Activated gamma-delta T cell treated with Interleukin-2 at 50 U/mL for 16 hours (primary cell): ENCODE data around the gene TEDDM1.

ENCODE experiments used
- DNase-seq: peaks from one replicate; pipeline ENCODE4 v3.0.0-alpha.2; 2020

Gene TEDDM1

DNA sequence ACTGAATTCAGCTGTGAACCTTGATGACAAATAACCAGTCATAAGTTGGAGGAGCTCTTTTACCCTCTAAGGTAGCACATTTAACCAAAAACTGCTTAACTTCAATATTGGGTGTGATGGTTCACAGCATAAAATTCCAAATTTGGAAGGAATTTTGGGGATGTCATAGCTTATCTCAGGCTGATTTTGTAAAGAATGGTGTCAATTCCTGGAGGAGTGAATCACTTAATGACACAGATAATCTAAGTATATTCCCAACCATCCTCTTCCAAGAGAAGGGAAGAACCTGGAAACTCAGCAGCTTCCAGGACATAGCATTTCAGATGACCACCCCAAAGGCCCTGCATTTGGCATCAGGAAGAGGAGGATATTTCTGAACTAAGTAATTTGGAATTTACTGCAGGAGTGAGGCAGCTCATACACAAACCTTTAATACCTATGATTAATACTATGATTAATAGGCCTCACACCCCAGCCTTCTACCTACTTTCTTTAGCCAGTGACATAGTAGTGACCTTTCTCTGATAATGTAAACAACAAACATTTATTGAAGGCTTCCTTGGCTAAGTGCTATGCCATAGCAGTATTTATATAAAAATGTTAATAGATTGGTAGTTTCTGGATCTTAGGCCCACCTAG lies 23.4 kb downstream of the TEDDM1 start:
- DNase-seq = no peak

DNA sequence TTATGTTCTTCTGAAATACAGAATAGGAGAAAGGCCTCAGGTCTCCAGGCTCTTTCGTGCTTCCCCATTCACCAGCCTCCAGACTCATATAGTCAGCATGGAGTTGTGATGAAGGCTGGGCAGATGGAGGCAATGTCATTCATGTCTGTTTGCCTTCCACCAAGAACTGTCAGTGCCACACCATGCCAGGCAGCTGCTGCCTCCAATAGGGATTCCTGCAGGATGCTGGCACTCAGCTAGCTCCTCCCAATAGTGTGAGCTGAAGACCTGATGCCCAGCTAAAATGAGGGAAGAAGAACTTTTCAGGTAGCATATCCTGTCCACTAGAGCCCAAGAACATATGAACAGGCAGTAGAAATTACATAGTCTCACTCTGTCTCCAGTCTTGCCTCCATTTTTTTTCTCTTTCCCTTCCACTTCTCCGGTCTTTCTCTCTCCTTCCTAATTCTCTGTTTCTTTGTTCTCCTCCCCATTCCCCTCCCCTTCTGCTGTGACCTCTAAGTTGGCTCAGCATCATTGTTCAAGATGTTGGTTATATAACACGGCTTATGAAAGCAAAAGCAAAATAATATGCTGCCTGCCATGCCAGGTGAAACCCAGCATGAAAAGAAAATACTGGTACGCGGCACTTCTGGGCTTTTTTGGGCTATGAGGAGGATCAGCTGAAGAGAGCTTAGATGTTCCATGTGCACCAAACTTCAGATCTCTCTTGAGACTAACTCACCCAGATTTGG lies 26.2 kb downstream of the TEDDM1 start:
- DNase-seq = no peak

DNA sequence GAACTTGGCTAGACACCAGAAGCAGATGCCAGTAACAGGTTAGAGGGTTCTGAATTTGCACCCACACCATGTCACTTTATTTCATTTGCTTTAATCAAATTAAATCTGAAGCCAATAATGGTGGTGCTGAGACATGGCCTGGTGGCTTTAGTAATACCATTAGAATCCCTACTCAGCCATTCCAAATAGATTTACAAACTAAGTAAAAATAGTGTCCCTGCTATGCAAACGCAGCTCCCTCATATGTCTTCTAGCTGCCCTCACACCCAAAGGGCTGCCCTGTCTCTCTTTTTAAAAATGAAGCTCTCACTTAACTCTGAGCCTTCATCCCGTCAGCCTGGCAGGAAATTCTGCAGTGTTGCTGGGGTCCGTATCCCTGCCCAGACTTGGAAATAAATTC lies 29.9 kb downstream of the TEDDM1 start:
- no peak for DNase-seq

DNA sequence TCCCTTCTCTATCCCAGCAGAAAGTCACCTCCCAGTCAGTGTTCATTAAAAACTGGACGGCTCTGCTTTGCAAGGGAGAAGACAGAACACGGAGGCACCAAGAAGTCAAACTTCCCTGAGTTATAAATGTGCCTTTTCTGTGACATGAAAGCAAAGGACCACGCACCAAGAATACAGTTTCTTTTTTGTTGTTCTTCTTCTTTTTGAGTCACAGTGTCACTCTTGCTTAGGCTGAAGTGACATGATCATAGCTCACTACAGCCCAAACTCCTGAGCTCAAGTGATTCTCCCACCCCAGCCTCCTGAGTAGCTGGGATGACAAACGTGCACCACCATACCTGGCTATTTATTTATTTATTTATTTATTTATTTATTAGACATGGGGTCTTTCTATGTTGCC lies 31.6 kb downstream of the TEDDM1 start:
- no peak for DNase-seq

DNA sequence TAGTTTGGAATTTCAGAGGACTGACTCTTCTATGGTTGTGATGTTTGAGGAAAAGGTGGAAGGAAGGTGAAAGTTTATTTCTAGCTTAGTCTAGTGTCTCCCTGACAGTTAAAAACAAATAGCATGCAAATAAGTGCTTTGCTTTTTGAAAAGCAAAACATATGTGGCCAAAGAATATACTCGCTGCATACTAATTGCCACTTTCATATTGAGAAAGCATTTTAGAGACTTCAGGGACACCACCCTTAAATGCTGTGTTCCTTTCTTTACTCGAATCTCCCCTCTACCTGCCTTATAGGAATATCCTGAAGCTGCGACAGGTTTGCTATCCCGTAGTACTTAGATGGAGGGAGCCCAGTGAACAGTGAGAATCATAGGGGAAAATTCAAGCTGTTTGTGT lies 32.1 kb downstream of the TEDDM1 start:
- no peak for DNase-seq

DNA sequence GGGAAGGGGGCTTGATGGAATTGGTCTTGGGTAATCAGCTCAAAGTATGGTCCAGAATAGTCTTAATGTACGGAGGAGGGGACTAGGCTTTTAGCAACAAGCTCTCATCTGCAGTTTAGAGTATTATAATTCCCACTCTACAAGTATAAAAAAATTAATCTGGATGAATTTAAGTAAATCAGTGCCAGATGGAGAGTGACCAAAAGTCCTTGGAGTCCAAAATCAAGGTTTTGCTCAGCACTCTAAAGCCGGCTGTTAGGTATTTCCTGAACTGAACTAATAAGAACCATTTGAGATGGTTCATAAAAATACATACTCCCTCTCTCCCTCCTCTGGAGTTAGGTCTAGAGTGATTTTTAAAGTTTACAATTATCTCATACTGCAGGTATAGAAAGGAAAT lies 32.5 kb downstream of the TEDDM1 start:
- no peak for DNase-seq

DNA sequence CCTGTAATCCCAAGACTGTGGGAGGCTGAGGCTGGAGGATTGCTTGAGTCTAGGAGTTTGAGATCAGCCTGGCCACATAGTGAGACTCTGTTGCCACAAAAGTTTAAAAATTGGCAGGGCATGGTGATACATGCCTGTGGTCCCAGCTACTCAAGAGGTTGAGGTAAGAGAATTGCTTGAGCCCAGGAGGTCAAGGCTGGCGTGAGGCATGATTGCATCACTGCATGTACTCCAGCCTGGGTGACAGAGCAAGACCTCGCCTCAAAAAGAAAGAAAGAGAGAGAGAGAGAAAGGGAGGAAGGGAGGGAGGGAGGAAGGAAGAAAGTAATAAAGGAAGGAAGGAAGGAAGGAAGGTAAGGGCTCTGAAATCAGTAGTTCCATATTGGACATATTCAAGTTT lies 33.9 kb downstream of the TEDDM1 start:
- DNase-seq = no peak

DNA sequence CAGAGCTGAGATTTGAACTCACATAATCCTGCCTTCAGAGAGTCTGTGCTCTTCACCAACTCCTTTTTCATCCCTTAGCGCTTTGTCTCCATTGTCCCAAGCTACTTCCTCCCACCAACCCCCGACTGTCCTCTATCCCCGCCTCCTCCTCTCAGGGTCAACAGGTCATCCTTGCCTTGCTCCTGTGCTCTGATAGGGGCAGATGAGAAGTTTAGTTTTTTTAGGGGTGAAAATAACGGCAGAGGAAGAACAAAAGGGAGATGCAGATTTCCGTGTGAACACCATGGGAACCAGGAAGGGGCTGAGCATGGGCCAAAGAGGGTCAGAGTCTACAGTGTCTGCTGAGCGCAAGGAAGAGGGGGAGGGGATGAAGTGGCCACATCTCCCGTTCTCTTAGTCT lies 40.8 kb downstream of the TEDDM1 start:
- no peak for DNase-seq

DNA sequence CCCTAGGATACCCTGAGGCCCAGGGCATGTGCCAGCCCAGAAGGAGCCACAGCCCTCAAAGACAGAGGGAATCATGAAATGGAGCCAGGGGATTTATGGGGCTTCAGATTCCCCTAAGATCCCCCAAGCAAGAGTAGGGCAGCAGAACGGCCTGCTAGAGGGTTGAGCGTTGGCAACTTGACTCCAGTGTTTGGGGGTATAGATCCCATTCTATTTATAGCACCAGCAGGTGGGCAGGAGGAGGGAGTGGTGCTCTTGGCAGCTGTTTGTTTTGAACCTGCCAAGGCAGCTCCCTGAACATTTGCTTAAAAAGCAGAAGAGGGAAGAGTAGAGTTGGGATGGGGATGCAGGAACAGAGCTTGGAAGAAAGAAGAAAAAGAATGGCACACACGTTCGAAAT lies 42.6 kb downstream of the TEDDM1 start:
- DNase-seq = no peak

DNA sequence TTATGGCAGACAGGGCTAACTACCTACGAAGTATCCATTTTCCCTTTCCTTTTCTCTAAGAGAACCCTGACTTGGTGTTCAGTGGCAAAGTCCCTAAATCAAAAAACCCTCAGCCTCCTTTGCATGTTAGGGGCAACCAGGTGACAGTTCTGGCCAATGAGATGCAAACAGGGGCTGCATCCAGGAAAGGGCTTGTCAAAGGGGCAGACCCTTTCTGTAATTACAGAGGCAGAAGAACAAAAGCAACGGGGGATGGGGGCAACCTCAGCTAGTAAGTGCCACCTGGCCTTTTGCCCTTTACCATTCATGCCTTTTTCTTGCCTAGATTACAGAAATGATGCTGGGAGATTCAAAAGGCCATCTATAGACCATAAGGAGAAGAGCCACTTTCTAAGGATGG lies 43.3 kb downstream of the TEDDM1 start:
- DNase-seq = no peak

DNA sequence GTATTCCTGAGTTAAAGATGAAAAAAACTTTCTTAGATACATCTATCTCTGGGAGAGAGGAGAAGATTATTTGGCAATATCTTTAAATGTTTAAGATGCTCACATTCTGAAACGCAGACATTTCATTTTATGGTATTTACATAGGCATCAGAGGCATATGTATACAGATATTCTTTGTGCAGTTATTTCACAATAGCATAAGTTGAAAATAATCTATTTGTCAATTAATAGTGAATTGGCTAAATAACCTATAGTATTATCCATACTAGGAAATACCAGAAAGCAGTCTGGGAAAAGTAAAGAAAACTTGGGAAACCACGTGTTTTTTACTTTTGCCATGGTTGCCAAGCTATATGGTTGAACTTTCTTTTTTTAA lies 44.8 kb downstream of the TEDDM1 start:
- no peak for DNase-seq

DNA sequence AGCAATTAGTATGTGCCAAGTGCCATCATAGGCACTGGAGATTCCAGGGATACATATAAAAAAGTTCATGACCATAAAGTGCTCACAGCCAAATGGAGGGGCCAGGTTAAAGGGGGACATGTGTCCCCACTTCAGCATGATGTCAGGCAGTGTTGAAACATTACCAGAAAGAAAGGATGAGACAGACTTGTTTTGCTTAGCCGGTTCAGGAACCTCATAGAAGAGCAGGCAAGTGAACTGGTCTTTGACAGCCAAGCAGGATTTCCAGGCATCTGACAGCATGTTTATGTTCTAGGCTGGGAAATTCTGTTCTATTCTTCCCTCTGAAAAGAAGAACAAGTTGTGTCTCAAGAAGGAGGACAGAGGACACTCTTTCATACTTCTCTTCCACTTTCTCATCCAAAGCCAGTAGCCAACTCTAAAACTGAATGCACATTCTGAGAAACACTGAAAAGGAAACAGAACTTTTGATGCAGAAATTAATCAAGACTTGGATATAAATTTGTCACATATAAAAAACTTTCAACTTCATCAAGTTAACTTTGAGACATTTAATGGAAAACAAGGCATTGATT lies 48.6 kb downstream of the TEDDM1 start:
- DNase-seq = no peak

DNA sequence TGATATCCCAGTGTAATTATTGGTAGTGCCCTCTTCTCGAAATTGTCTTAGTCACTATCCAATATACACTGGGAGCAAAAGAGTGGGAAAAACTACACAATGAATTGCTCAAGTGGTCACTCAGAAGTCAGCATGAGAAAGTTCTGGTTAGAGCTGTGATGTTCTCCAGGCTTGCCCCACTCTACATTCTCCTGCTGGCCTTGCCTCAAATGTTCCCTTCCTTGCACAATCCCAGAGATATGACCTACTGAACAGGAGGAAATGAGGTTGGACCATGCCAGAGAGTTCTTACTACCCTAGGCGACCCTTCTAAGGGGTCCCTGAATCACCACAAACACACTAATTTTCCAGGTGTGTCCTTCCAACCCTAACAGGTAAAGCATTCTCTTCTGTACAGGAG lies 49.6 kb downstream of the TEDDM1 start:
- DNase-seq = no peak

DNA sequence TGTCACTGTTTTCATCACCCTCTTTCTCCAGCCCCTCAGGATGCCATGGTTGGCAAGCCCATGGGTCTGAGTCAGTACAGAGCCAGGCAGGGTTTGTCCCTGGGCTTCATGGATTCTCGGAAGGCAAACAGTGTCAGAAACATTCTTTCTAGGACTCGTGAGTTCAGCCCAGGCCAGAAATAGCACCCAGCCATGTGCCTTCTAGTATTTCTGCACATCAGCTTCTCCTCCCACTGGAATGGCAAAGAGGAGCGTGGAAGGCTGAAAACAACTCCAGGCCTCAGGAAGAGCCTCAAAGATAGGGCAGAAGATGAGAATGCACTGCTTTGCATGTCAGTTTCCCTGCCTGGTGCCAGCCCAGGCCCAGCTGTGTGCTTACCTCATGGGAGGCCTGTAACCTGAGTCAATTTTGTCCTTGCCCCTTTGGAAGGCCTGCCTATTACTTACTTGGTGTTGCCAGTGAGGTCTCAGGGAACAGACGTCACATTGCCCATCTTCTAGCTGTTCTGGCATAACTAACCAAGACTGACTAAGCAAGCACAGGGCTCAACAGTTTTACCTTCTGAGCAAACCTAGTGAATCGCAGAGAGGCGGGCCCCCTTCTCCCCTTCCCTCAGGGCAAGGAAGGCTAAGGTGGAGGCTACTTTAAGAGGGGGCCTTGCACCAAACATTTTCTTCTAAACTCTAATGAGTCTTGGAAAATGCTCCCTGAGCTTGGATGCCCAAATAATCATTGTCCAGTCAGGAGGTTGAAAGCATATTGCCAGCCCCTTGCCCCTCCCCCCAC lies 51.3 kb downstream of the TEDDM1 start:
- no peak for DNase-seq
